Measurements from ENCODE around the gene CD300C. TPM values are rescaled to one million over a fixed set of nuclear protein-coding genes. Genes with fewer than 3 reads are reported as not detected.
"Not testable (repeated sequence)": the region's sequence is repeated elsewhere in the genome, so short reads cannot be mapped to it uniquely, and the experiment has no call there.

Gene CD300C
- total RNA-seq, 1 donor from 2014 or later = not detected

DNA sequence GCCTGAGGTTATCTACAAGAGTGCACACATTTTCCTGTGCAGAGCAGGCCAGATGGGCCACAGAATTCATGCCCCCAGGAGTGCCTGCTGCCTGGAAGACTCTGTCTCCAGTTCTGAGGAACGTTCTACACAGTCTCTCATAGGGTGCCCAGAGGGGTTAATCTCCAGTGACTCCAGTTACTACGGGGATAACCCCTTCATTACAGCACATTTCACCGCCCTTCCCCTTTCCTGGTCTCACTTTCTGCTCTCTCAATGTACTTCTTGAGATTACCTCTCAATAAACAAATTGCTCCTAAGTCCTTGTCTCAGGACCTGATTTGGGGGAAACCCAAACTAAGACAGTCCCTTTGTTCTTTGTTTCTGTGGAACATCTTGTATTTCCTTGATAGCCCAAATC lies 15.7 kb upstream of the CD300C start:
- H3K27me3 Mint-ChIP-seq (ENCODE audit: unreplicated experiment) = no peaks in the 10 kb centered on the region
- TF ChIP-seq, protein P1, sequence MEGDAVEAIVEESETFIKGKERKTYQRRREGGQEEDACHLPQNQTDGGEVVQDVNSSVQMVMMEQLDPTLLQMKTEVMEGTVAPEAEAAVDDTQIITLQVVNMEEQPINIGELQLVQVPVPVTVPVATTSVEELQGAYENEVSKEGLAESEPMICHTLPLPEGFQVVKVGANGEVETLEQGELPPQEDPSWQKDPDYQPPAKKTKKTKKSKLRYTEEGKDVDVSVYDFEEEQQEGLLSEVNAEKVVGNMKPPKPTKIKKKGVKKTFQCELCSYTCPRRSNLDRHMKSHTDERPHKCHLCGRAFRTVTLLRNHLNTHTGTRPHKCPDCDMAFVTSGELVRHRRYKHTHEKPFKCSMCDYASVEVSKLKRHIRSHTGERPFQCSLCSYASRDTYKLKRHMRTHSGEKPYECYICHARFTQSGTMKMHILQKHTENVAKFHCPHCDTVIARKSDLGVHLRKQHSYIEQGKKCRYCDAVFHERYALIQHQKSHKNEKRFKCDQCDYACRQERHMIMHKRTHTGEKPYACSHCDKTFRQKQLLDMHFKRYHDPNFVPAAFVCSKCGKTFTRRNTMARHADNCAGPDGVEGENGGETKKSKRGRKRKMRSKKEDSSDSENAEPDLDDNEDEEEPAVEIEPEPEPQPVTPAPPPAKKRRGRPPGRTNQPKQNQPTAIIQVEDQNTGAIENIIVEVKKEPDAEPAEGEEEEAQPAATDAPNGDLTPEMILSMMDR (IDR thresholded peaks at IDR 0.05; ENCODE audit: partially characterized antibody, unreplicated experiment) = no peak
- H3K36me3 Mint-ChIP-seq (ENCODE audit: unreplicated experiment) = peaks cover 21% of the 10 kb centered on the region
- no peak overlapping the region for H3K4me3 Mint-ChIP-seq (ENCODE audit: unreplicated experiment)
- H3K9me3 Mint-ChIP-seq (ENCODE audit: unreplicated experiment) = peaks cover 8% of the 10 kb centered on the region
- no peak for DNase-seq
- peaks cover 7% of the 10 kb centered on the region for H3K4me1 Mint-ChIP-seq (ENCODE audit: low read depth, unreplicated experiment)
- no peak overlapping the region for H3K27ac Mint-ChIP-seq (ENCODE audit: unreplicated experiment)

DNA sequence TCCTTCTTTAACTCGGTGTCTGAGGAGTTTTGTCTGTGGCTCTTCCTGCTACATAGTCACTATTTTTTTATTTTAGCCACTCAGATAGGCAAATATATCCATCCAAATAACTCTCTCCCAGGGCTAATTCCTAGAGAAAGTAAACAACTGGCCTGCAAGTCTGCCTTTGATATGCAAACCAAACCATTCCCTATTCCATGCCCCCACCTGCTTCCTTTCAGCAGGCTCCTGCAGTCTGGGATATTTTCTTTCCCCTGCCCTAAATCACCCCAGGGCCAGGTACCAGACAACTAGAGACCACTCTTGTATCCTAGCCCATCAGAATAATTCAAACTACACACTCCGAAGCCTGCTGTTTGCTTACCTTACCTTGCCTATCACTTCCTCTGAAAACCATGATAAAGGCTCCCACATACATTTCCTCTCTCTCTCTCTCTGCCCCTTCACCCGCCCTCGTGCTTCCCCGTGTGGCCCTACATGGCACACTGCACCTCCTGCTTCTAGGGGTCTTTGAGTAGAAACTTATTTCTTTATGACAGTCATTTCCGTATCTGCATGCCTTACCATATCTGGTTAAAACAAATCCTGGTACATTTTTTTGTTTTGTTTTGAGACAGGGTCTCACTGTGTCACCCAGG lies 13.1 kb upstream of the CD300C start:
- DNase-seq = no peak

DNA sequence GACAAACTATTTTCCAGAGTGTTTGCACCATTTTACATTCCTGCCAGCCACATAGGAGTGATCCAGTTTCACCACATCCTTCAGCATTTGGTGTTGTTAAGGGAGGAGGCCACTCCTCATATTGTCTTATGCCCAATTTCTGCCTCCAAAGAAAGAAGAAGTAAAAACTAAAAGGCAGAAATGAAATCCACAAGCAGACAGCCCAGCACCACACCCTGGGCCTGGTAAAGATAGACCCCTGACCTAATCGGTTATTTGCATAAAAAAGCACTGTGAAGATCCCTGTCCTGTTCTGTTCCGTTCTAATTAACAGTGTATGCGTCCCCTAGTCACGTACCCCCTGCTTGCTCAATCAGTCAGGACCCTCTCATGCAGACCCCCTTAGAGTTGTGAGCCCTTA lies 12.5 kb upstream of the CD300C start:
- peaks cover 26% of the 10 kb centered on the region for H3K36me3 Mint-ChIP-seq (ENCODE audit: unreplicated experiment)
- H3K4me3 Mint-ChIP-seq (ENCODE audit: unreplicated experiment); H3K4me1 Mint-ChIP-seq (ENCODE audit: low read depth, unreplicated experiment); H3K27me3 Mint-ChIP-seq (ENCODE audit: unreplicated experiment); DNase-seq; H3K9me3 Mint-ChIP-seq (ENCODE audit: unreplicated experiment); H3K27ac Mint-ChIP-seq (ENCODE audit: unreplicated experiment): not testable (repeated sequence)

More for the DNA sequence above, 13.1 kb upstream of the CD300C start:
- H3K4me1 Mint-ChIP-seq (ENCODE audit: low read depth, unreplicated experiment) = no peaks in the 10 kb centered on the region
- no peaks in the 10 kb centered on the region for H3K27me3 Mint-ChIP-seq (ENCODE audit: unreplicated experiment)
- H3K9me3 Mint-ChIP-seq (ENCODE audit: unreplicated experiment) = peaks cover 5% of the 10 kb centered on the region
- no peak overlapping the region for H3K4me3 Mint-ChIP-seq (ENCODE audit: unreplicated experiment)
- H3K27ac Mint-ChIP-seq (ENCODE audit: unreplicated experiment) = no peak overlapping the region
- TF ChIP-seq, protein P1 (IDR thresholded peaks at IDR 0.05; ENCODE audit: partially characterized antibody, unreplicated experiment) = no peak
- peaks cover 27% of the 10 kb centered on the region for H3K36me3 Mint-ChIP-seq (ENCODE audit: unreplicated experiment)

DNA sequence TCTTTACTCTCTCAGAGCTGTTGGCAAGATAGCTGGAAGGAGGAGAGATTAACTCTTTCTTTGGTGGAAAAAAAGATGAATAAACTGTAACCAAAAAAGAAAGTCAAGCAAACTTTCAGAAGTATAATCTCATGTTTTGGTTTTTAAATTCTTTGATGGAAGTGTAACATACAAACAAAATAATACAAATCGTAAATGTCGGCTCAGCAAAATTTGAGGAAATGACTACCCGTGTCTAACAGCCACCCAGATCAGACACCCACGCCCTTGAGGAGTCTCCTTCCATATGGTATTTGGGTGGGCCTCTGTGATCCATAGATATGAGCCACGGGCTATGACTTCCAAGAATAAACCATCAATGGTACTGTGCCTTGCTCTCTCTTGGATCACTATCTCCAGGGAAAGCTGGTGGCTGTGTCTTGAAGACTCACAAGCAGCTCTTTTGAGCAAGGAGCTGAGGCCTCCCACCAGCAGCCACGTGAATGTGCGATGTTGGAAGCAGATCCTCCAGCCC lies 9.6 kb upstream of the CD300C start:
- Mint-ChIP-seq H3K27me3 (ENCODE audit: unreplicated experiment) (peaks cover 5% of the 10 kb centered on the region), H3K4me1 (ENCODE audit: low read depth, unreplicated experiment) (no peaks in the 10 kb centered on the region), H3K27ac (ENCODE audit: unreplicated experiment) (no peak overlapping the region), H3K9me3 (ENCODE audit: unreplicated experiment) (peaks cover 6% of the 10 kb centered on the region), H3K36me3 (ENCODE audit: unreplicated experiment) (peaks cover 18% of the 10 kb centered on the region), H3K4me3 (ENCODE audit: unreplicated experiment) (no peak overlapping the region)
- TF ChIP-seq, protein P1 (IDR thresholded peaks at IDR 0.05; ENCODE audit: partially characterized antibody, unreplicated experiment) = no peak
- no peak for DNase-seq

DNA sequence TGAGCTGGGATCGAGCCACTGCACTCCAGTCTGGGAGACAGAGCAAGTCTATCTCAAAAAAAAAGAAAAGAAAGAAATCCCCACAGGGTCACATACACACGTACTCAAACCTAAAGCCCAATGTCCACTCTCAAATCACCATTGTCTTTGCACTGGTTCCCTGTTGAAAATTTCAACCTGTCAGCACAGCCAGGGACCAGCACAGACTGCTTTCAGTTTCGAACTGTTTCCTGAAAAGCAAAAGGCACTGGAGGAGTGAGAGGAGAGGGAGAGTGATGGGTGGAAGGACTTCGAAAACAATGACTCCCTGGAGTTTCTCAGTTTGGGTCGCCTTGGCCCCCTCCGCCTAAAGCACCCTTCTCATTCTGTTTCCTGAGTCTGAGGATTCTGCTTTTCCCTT lies 9.0 kb upstream of the CD300C start:
- TF ChIP-seq, protein P1 (IDR thresholded peaks at IDR 0.05; ENCODE audit: partially characterized antibody, unreplicated experiment) = no peak
- Mint-ChIP-seq H3K36me3 (ENCODE audit: unreplicated experiment) (peaks cover 18% of the 10 kb centered on the region), H3K4me3 (ENCODE audit: unreplicated experiment) (no peak overlapping the region), H3K4me1 (ENCODE audit: low read depth, unreplicated experiment) (no peaks in the 10 kb centered on the region), H3K9me3 (ENCODE audit: unreplicated experiment) (peaks cover 8% of the 10 kb centered on the region), H3K27ac (ENCODE audit: unreplicated experiment) (no peak overlapping the region), H3K27me3 (ENCODE audit: unreplicated experiment) (peaks cover 5% of the 10 kb centered on the region)
- DNase-seq = no peak

Data from glutamatergic neuron (in vitro differentiated cells).